Nephron progenitor cell (in vitro differentiated cells): Measurements from ENCODE around the gene TRPV4.
A peak's percentile ranks its signal among the peaks of the same experiment; 100 is the strongest.
"Not testable (repeated sequence)": the region's sequence is repeated elsewhere in the genome, so short reads cannot be mapped to it uniquely, and the experiment has no call there.

ENCODE experiments used
- DNase-seq: peaks from one replicate; pipeline ENCODE4 v3.0.0; 2021
- H3K27ac Mint-ChIP-seq: 2 replicates; pipeline ENCODE4 v1.8.0; 2021; ENCODE audit warnings: mild to moderate bottlenecking, moderate library complexity, mixed read lengths
- H3K27me3 Mint-ChIP-seq: 2 replicates; pipeline ENCODE4 v1.8.0; 2021; ENCODE audit warnings: mild to moderate bottlenecking, low read depth, mixed read lengths; ENCODE audit not compliant: poor library complexity
- H3K36me3 Mint-ChIP-seq: 2 replicates; pipeline ENCODE4 v1.8.0; 2021; ENCODE audit warnings: low read depth, mixed read lengths
- H3K4me1 Mint-ChIP-seq: 2 replicates; pipeline ENCODE4 v1.8.0; 2021; ENCODE audit warnings: mixed read lengths
- H3K4me3 Mint-ChIP-seq: 2 replicates; pipeline ENCODE4 v1.8.0; 2021; ENCODE audit warnings: mild to moderate bottlenecking, moderate library complexity, mixed read lengths
- H3K9me3 Mint-ChIP-seq: 2 replicates; pipeline ENCODE4 v1.8.0; 2021; ENCODE audit warnings: mild to moderate bottlenecking, moderate library complexity, mixed read lengths
- TF ChIP-seq, protein P1 (sequence below): fragments of 200-600 bp; sonication (generic); IDR thresholded peaks from 2 replicates; pipeline ENCODE4 v1.5.0; 2021; ENCODE audit warnings: antibody characterized with exemption

Gene TRPV4

GRCh38 chr12:109871668-109872314, 38.6 kb upstream of the TRPV4 start:
- H3K27ac Mint-ChIP-seq, result peak overlapping the region; percentile 31
- peaks cover 6% of the 10 kb centered on the region for H3K27me3 Mint-ChIP-seq
- H3K4me3 Mint-ChIP-seq, result no peak overlapping the region
- peaks cover 29% of the 10 kb centered on the region for H3K4me1 Mint-ChIP-seq
- H3K36me3 Mint-ChIP-seq, result peaks cover 5% of the 10 kb centered on the region
- DNase-seq, result no peak
- H3K9me3 Mint-ChIP-seq, result no peaks in the 10 kb centered on the region
- TF ChIP-seq, protein P1, sequence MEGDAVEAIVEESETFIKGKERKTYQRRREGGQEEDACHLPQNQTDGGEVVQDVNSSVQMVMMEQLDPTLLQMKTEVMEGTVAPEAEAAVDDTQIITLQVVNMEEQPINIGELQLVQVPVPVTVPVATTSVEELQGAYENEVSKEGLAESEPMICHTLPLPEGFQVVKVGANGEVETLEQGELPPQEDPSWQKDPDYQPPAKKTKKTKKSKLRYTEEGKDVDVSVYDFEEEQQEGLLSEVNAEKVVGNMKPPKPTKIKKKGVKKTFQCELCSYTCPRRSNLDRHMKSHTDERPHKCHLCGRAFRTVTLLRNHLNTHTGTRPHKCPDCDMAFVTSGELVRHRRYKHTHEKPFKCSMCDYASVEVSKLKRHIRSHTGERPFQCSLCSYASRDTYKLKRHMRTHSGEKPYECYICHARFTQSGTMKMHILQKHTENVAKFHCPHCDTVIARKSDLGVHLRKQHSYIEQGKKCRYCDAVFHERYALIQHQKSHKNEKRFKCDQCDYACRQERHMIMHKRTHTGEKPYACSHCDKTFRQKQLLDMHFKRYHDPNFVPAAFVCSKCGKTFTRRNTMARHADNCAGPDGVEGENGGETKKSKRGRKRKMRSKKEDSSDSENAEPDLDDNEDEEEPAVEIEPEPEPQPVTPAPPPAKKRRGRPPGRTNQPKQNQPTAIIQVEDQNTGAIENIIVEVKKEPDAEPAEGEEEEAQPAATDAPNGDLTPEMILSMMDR, result no peak

- Mint-ChIP-seq H3K9me3 (no peaks in the 10 kb centered on the region), H3K27me3 (peaks cover 6% of the 10 kb centered on the region), H3K4me3 (no peak overlapping the region), H3K36me3 (peaks cover 5% of the 10 kb centered on the region), H3K4me1 (peaks cover 22% of the 10 kb centered on the region), H3K27ac (no peak overlapping the region)
- no peak for DNase-seq
- TF ChIP-seq, protein P1, result no peak
Observed at GRCh38 chr12:109870648-109871047, 37.5 kb upstream of the TRPV4 start.

DNA sequence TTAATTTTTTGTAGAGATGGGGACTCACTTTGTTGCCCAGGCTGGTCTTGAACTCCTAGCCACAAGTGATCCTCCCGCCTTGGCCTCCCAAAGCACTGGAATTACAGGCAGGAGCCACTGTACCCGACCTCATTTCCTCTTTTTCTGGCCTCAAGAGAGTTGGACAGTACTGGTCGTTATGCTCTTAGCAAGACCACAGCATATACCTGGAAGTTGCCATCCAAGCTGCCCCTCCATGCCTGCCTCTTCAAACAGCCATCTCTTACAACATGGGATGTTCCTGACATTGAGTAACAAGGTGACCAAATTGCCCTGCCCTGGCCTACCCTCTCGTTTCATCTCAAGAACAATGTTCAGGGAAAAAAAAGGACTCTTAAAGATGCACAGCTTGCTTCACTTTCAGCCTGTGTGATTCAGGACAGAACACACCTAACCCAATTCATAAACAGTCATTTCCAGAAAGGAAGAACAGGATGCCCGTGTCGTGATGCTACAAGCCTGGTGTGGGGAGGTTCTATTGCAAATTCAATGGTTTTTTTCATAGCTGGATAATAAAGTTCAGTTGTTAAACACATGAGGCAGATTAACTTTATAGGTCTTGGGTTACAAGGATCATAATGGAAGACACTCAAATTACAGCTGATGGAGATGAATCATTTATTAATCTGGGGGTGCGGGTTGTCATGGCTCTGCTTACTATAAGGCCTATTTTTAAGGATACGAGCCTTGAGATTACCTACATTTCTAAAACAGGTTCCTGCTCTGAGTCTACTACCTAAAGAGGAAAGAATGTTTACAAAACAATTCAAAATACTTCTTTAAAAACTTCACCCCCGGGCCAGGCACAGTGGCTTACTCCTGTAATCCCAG, 35.2 kb upstream of the TRPV4 start:
- Mint-ChIP-seq H3K27me3 (peaks cover 2% of the 10 kb centered on the region), H3K4me1 (peaks cover 29% of the 10 kb centered on the region), H3K4me3 (no peak overlapping the region), H3K9me3 (no peaks in the 10 kb centered on the region), H3K27ac (no peak overlapping the region), H3K36me3 (peaks cover 5% of the 10 kb centered on the region)
- DNase-seq, result no peak
- TF ChIP-seq, protein P1, result no peak

- H3K4me3 Mint-ChIP-seq, result no peak overlapping the region
- no peaks in the 10 kb centered on the region for H3K9me3 Mint-ChIP-seq
- H3K4me1 Mint-ChIP-seq, result peaks cover 43% of the 10 kb centered on the region
- TF ChIP-seq, protein P1, result no peak
- no peak for DNase-seq
- H3K36me3 Mint-ChIP-seq, result peaks cover 5% of the 10 kb centered on the region
- H3K27me3 Mint-ChIP-seq, result no peaks in the 10 kb centered on the region
- H3K27ac Mint-ChIP-seq, result no peak overlapping the region
Observed at GRCh38 chr12:109864916-109865315, 31.7 kb upstream of the TRPV4 start.

- H3K4me3 Mint-ChIP-seq, result no peak overlapping the region
- TF ChIP-seq, protein P1, result no peak
- H3K27me3 Mint-ChIP-seq, result no peaks in the 10 kb centered on the region
- H3K9me3 Mint-ChIP-seq, result no peaks in the 10 kb centered on the region
- H3K36me3 Mint-ChIP-seq, result peaks cover 5% of the 10 kb centered on the region
- peaks cover 43% of the 10 kb centered on the region for H3K4me1 Mint-ChIP-seq
- no peak for DNase-seq
- peak overlapping the region; percentile 92 for H3K27ac Mint-ChIP-seq
Observed at GRCh38 chr12:109863847-109864712, 30.9 kb upstream of the TRPV4 start.

DNA sequence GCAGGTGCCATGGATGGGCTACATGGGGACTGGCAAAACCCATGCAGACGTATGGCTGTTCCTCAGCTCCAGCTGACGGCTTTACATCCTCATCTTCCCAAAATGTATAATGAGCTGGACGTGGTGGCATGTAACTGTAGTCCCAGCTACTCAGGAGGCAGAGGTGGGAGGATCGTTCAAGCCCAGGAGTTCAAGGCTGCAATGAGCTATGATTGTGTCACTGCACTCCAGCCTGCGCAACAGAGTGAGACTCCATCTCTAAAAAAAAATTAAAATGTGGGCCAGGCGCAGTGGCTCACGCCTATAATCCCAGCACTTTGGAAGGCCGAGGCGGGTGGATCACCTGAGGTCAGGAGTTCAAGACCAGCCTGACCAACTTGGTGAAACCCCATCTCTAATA, 29.3 kb upstream of the TRPV4 start:
- Mint-ChIP-seq H3K27ac (peak overlapping the region; percentile 32), H3K4me1 (peaks cover 43% of the 10 kb centered on the region)
- H3K4me3 Mint-ChIP-seq, H3K36me3 Mint-ChIP-seq, H3K9me3 Mint-ChIP-seq, H3K27me3 Mint-ChIP-seq, DNase-seq: not testable (repeated sequence)
